Adrenal gland (tissue), 12 donors: ENCODE results near the gene MIOX. TPM values are rescaled to one million over a fixed set of nuclear protein-coding genes. Genes with fewer than 3 reads are reported as not detected.

Experiments used
- DNase-seq, 7 donors: peaks; one replicate each; pipeline ENCODE4 v3.0.0-alpha.2; 2019 to 2020
- H3K27ac ChIP-seq, 5 donors: fragments of 200-600 bp; sonication (generic) in 4 of 5; 1 replicate in 3 of 5; 2 replicates in 2 of 5; pipeline versions ENCODE4 v1.5.1 to v1.8.0; 2016 to 2020; ENCODE audit warnings: mild to moderate bottlenecking in 1 of 5
- H3K27me3 ChIP-seq: fragments of 200-600 bp; 2 replicates; pipeline ENCODE4 v1.8.0; 2021
- H3K36me3 ChIP-seq, 2 donors: fragments of 200-600 bp; replicated peaks in 1 of 2; 1 replicate in 1 of 2; 2 replicates in 1 of 2; pipeline versions ENCODE4 v1.5.1 to v1.8.0; 2018 to 2022
- H3K4me1 ChIP-seq, 2 donors: fragments of 200-600 bp; replicated peaks in 1 of 2; 1 replicate in 1 of 2; 2 replicates in 1 of 2; pipeline versions ENCODE4 v1.5.1 to v1.8.0; 2018 to 2021
- H3K4me3 ChIP-seq, 4 donors: fragments of 200-600 bp; sonication (generic) in 3 of 4; one replicate each; pipeline ENCODE4 v1.5.1; 2016 to 2018
- H3K9me3 ChIP-seq, 3 donors: fragments of 200-600 bp; sonication (generic) in 1 of 3; replicated peaks in 1 of 3; 1 replicate in 2 of 3; 2 replicates in 1 of 3; pipeline versions ENCODE4 v1.5.1 to v1.8.0; 2016 to 2021
- CTCF ChIP-seq, 6 experiments: fragments of 450-650 bp in 4 of 6; fragments of 200-600 bp in 2 of 6; sonication (generic) in 1 of 6; IDR thresholded peaks; 1 replicate in 5 of 6; 2 replicates in 1 of 6; pipeline versions ENCODE4 v1.5.1 to v1.8.0; 2016 to 2021; ENCODE audit warnings: antibody characterized with exemption in 6 of 6, mild to moderate bottlenecking in 2 of 6, moderate library complexity in 1 of 6
- POLR2A ChIP-seq, 2 donors: fragments of 450-650 bp; IDR thresholded peaks; one replicate each; pipeline ENCODE4 v1.6.1; 2017; ENCODE audit warnings: antibody characterized with exemption in 2 of 2, mild to moderate bottlenecking in 2 of 2, moderate library complexity in 1 of 2
- WGBS, 4 donors: extraction: QIAGEN DNeasy Blood & Tissue Kit in 2 of 4; methylation state at CpG; one replicate each; pipeline versions ENCODE4 v1.1.5 to v1.1.7; 2013 to 2017; 5-methylcytosine and 5-hydroxymethylcytosine counted together
- intact Hi-C, 2 donors: fragments of 100-400 bp; cut with DNase I; formaldehyde crosslinking; loops; one replicate each; pipeline versions ENCODE4 v1.14.1 to v1.15.0; 2022 to 2023
- polyA plus RNA-seq, 3 donors: library from polyadenylated mRNA; stranded (reverse); fragments of 200-250 nt in 2 of 3; fragments of 350-450 nt in 1 of 3; fragmentation: Illumina TruSeq in 1 of 3; extraction: RNeasy Lipid Tissue Mini Kit (QIAGEN cat#74804) in 1 of 3; gene quantifications; one replicate each; pipeline ENCODE4 v1.2.3, GENCODE V29; 2013 to 2014
- total RNA-seq, 9 donors: library from RNA; depleted of rRNA in 4 of 9; stranded (reverse); fragments of >200 nt in 4 of 9; fragments of 120-200 nt in 1 of 9; fragmentation: NEBNext Ultra II Directional in 1 of 9; extraction: Animal tissue kit (Norgen Biotek cat#: 25700) in 1 of 9; gene quantifications; one replicate each; pipeline versions ENCODE4 v1.1.0 to v1.2.4, GENCODE V29; 2013 to 2023
- donor health status: healthy with polysubstance abuse.
- donor health status: Bipolar disorder and iron deficiency.
- donor health status: DM: yes; HTN: yes; CAD: no.
- donor health status: DM: no; HTN: no; CAD: no.
- donor health status: DM: no; HTN: no; CAD: no.
- donor health status: DM: yes; HTN: yes; CAD: no.

MIOX gene
- total and polyA plus RNA-seq, 12 donors = not detected

GRCh38 chr22:50497093-50497492 lies 10.4 kb downstream of the MIOX start:
- TF ChIP-seq POLR2A (IDR thresholded peaks at IDR 0.05) = no peak
- TF ChIP-seq CTCF (IDR thresholded peaks at IDR 0.05) = no peak
- H3K4me1 ChIP-seq = peaks cover 0 to 4% of the 10 kb centered on the region in 2 donors
- no peaks in the 10 kb centered on the region for H3K27me3 ChIP-seq
- H3K36me3 ChIP-seq = no peaks in the 10 kb centered on the region
- no peaks in the 10 kb centered on the region for H3K9me3 ChIP-seq
- no peak for DNase-seq
- intact Hi-C loops = no loop called here
- WGBS, 4 donors = 83 to 92% (median 86%) methylated on average over 6 of the region's 6 CpGs
- no peak overlapping the region for H3K4me3 ChIP-seq
- H3K27ac ChIP-seq = no peak overlapping the region

GRCh38 chr22:50498322-50498890 lies 11.7 kb downstream of the MIOX start:
- Histone ChIP-seq H3K27me3 (no peaks in the 10 kb centered on the region), H3K9me3 (no peaks in the 10 kb centered on the region), H3K4me3 (no peak overlapping the region), H3K4me1 (peaks cover 0 to 4% of the 10 kb centered on the region in 2 donors), H3K27ac (no peak overlapping the region), H3K36me3 (peaks cover 0 to 10% of the 10 kb centered on the region in 2 donors)
- intact Hi-C loops = no loop called here
- peak; percentile 70 to 88 (median 76) for DNase-seq
- 2 to 16% (median 8%) methylated on average over 13 of the region's 13 CpGs for WGBS, 4 donors
- TF ChIP-seq CTCF (IDR thresholded peaks at IDR 0.05) = peak; percentile 46 to 69 (median 58)
- no peak for TF ChIP-seq POLR2A (IDR thresholded peaks at IDR 0.05)

DNA sequence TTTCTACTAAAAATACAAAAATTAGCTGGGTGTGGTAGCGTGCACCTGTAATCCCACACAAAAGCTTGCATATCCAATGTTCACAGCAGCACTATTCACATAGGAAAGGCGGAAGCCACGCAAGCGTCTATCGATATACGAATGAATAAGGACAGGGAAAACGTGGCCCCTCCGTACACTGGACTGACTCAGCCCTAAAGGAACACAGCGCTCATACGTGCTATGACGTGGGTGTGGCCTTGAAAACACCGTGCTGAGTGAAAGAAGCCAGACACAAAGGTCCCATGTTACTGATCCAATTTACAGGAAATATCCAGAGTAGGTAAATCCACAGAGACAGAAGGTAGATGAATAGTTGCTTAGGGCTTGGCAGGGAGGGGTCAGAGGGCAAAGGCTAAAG lies 13.8 kb downstream of the MIOX start:
- peaks cover 0 to 4% of the 10 kb centered on the region in 2 donors for H3K4me1 ChIP-seq
- H3K27me3 ChIP-seq = no peaks in the 10 kb centered on the region
- H3K36me3 ChIP-seq = peaks cover 0 to 26% of the 10 kb centered on the region in 2 donors
- 61 to 75% (median 63%) methylated on average over 12 of the region's 12 CpGs for WGBS, 4 donors
- intact Hi-C loops = no loop called here
- no peaks in the 10 kb centered on the region for H3K9me3 ChIP-seq
- no peak overlapping the region for H3K4me3 ChIP-seq
- peak overlapping the region in 1 of 5 donors; percentile 12 for H3K27ac ChIP-seq
- no peak for TF ChIP-seq CTCF (IDR thresholded peaks at IDR 0.05)
- no peak for TF ChIP-seq POLR2A (IDR thresholded peaks at IDR 0.05)
- peak in 5 of 7 donors; percentile 49 to 68 (median 61) for DNase-seq

DNA sequence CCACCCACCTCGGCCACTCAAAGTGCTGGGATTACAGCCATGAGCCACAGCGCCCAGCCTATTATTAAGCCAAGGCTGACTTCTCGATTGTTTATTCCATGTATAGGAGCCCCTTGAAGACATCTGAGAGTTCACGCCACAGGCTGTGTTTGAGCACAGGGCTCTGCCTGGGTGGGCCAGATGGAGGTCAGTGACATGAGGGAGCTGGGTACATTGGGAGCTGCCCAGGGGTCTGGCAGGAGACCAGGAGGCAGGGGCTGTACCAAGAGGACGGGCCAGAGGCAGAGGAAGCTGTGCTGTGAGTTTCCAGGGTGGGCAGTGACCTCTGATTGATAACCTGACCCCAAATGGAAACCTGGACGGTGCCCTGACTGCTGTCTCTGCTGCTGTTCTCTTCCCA lies 15.4 kb downstream of the MIOX start:
- DNase-seq = no peak
- Histone ChIP-seq H3K9me3 (no peaks in the 10 kb centered on the region), H3K4me3 (no peak overlapping the region), H3K27ac (no peak overlapping the region), H3K4me1 (peaks cover 8 to 18% of the 10 kb centered on the region in 2 donors), H3K27me3 (no peaks in the 10 kb centered on the region), H3K36me3 (peaks cover 0 to 32% of the 10 kb centered on the region in 2 donors)
- no peak for TF ChIP-seq POLR2A (IDR thresholded peaks at IDR 0.05)
- TF ChIP-seq CTCF (IDR thresholded peaks at IDR 0.05) = no peak
- 85 to 92% (median 91%) methylated on average over 5 to 6 of the region's 6 CpGs for WGBS, 4 donors
- intact Hi-C loops = no loop called here
